ENCODE data around the gene C13orf42.

The C13orf42 gene

DNA sequence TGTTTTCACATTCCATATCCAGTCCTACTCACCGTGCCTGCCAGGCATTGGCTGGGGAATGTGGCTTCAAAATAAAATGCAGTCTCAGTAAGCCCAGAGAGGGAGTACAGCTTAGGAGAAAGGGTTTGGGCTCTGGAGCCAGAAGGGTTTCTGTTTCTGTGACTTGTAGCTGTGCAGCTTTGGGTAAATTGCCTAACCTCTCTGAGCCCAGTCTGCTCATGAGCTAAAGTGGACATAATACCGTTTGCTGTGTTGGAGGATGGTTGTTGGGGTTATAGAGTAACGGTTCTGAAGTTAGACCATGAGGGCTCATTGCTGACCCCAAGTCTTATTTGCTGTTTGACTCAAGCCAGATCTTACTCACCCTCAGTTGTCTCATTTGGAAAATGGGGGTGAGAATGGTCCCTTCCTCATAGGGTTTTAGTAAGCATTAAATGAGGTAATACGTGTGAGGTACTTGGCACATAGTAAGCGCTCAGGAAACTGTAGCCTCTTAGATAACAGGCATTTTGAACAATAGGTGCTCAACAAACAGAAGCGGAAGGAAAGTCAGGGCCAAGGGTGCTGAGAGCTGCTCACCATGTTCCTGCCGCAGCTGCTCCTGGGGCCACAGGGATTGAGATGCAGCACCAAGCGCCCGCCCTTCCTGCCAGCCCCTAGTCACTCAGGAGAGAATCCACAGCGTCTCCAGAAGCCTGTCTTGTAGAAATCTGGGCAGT lies 45.5 kb downstream of the C13orf42 start:
- DNase-seq (ENCODE audit: low read depth, low spot score) = no peak
- H3K4me3 ChIP-seq (ENCODE audit: low read depth, low read length) = no peak overlapping the region
- no peak for TF ChIP-seq CTCF (IDR thresholded peaks at IDR 0.05; ENCODE audit: insufficient read depth, low read length, missing control alignments)
- CTCF ChIA-PET = interaction anchor here (1.3 kb wide), 1 partner anchor 981 kb away, joined by 3 read pairs; no protein-coding TSS in a partner anchor
- POLR2A ChIA-PET = no interaction called here

DNA sequence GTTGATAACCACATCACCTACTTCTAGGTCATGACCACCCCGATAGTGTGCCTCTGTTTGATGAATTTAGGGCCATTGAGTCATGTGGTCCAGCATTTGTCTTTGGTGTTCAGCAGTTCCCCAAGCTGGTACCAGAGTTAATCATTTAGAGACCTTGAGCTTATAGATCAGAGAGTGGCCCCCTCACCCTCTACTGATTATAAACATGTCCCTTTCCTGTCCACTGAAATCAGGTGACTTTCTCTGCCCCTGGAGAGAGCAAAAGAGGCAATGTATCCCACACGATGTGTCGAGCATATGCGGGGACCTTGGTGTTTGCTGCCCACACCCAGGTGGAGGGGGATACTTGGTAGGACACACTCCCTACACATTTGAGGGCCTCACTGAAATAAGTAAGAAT lies 46.3 kb downstream of the C13orf42 start:
- POLR2A ChIA-PET = no interaction called here
- CTCF ChIA-PET = interaction anchor here (1.2 kb wide), 1 partner anchor 1088 kb away, joined by 4 read pairs; no protein-coding TSS in a partner anchor
- no peak for TF ChIP-seq CTCF (IDR thresholded peaks at IDR 0.05; ENCODE audit: insufficient read depth, low read length, missing control alignments)
- no peak overlapping the region for H3K4me3 ChIP-seq (ENCODE audit: low read depth, low read length)
- no peak for DNase-seq (ENCODE audit: low read depth, low spot score)

GRCh38 chr13:51063909-51064308 lies 47.2 kb downstream of the C13orf42 start:
- CTCF ChIA-PET = interaction anchor here (1.2 kb wide), 1 partner anchor 1087 kb away, joined by 4 read pairs; no protein-coding TSS in a partner anchor
- TF ChIP-seq CTCF (IDR thresholded peaks at IDR 0.05; ENCODE audit: insufficient read depth, low read length, missing control alignments) = no peak
- no peak for DNase-seq (ENCODE audit: low read depth, low spot score)
- H3K4me3 ChIP-seq (ENCODE audit: low read depth, low read length) = no peak overlapping the region
- POLR2A ChIA-PET = no interaction called here

DNA sequence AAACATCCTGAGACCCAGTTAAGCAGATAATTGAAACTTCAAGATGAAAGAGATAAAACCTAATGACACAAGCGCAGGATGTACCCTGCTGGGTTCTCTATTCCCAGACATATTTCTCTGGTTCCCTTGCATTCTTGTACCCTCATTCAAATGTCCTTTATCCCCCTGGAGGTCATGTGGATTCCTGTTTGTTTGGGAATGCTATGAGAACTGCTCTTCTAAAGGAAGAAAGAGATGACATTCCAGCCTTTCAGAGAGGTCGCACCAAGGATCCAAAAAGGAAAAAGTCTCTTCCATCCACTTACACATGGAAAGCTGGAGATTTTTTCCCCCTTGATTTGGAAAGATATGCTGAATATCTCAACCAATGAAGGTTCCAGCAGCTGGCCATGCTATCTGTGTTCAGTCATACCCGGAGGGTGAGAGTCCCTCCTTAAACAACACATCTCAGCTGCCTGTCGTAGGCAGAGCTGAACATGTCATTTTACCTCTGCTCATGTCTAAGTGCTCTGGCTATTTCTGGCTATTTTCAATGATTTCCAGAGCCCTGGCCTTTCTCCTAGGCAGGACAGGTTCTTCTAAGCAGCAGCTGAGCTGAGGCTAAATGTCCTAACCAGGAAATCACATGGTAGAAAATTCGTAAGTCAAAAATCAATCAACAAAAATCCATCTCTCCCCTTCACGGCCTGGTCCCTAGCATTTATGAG lies 52.5 kb downstream of the C13orf42 start:
- no peak for TF ChIP-seq CTCF (IDR thresholded peaks at IDR 0.05; ENCODE audit: insufficient read depth, low read length, missing control alignments)
- POLR2A ChIA-PET = no interaction called here
- CTCF ChIA-PET = interaction anchor here (1.0 kb wide), 1 partner anchor 12 kb away, joined by 3 read pairs; no protein-coding TSS in a partner anchor
- no peak overlapping the region for H3K4me3 ChIP-seq (ENCODE audit: low read depth, low read length)
- DNase-seq (ENCODE audit: low read depth, low spot score) = no peak

DNA sequence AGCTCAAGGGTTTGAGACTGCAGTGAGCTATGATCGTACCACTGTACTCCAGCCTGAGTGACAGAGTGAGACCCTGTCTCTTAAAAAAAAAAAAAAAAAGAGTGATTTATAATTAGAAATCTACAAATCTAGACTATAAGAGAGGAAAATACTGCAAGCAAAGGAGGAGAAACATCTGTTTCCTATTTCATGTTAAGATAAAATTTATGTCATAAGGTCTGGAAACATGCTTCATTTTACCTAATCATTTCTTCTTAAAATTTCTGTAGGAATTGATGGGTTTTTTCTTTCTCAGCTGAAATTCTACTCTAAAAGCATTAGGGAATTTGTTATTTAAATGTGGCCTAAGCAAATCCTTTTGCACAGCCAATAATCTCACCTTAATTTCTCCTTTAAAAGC lies 53.2 kb downstream of the C13orf42 start:
- CTCF ChIA-PET = interaction anchor here (1.0 to 1.5 kb wide), 2 partner anchors 13 to 1188 kb away, joined by 3 read pairs; no protein-coding TSS in a partner anchor
- TF ChIP-seq CTCF (IDR thresholded peaks at IDR 0.05; ENCODE audit: insufficient read depth, low read length, missing control alignments) = no peak
- POLR2A ChIA-PET = no interaction called here
- no peak overlapping the region for H3K4me3 ChIP-seq (ENCODE audit: low read depth, low read length)
- DNase-seq (ENCODE audit: low read depth, low spot score) = no peak

- no peak for DNase-seq (ENCODE audit: low read depth, low spot score)
- no peak for TF ChIP-seq CTCF (IDR thresholded peaks at IDR 0.05; ENCODE audit: insufficient read depth, low read length, missing control alignments)
- CTCF ChIA-PET = interaction anchor here (0.7 to 1.5 kb wide), 2 partner anchors 12 to 1187 kb away, joined by 3 read pairs; no protein-coding TSS in a partner anchor
These were observed 54.1 kb downstream of the C13orf42 start for GRCh38 chr13:51057001-51057400.

More at GRCh38 chr13:51057001-51057400, 54.1 kb downstream of the C13orf42 start:
- POLR2A ChIA-PET = no interaction called here
- no peak overlapping the region for H3K4me3 ChIP-seq (ENCODE audit: low read depth, low read length)
